HS-27A (cell line): ENCODE data around the gene SPDYA.
"Not testable (repeated sequence)": the region's sequence is repeated elsewhere in the genome, so short reads cannot be mapped to it uniquely, and the experiment has no call there.

Source experiments
- DNase-seq: peaks from one replicate; pipeline ENCODE4 v3.0.0-alpha.2; 2012; ENCODE audit warnings: low read depth, missing footprints

SPDYA gene

DNA sequence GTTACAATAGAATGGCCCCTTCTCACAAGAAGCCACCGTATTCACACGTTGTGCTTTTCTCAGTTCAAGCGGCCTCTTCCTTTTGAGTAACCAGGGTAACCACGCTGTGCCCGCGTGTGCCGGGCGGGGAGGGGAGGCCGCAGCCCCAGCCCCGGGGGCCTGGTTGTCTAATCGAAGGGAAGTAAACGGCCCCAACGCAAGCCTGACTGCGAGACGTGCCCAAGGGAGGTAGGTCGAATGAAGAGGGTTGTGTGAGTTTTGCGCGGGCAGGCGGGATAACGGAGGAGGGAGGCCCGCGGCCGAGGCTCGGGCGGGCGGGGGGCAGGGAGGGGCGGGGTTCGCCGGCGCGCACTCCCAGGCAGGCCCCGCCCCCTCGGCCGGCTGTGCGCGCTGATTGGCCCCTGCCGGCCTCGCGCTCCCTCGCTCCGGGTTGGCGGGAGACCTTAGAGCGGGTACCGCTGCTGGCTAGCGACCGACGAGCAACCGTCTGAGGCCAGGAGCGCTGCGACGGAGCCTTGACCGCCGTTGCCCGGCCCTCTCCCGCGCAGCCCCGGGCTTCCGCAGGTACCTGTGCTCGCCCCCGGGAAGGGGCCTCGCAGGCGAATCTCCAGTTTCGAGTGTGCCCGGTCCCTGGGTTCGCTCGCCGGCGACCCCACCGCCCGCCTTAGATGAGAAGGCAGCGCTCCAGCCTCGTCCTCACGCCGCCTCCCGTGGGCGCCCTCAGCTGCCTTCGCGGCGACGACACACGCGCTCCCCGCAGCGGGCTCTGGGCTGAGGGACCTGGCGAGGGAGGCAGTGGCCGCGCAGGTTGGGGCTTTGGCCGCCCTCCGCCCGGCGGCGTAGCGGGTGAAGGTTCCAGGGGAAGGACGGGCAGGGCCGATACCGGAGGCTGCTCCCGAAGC lies at the start of gene SPDYA:
SPDYA (plus strand) TSS at position 451 of the 902 bp plus-strand sequence. CDS start 5,181 bp downstream, outside the sequence.
- DNase-seq, result no peak

DNA sequence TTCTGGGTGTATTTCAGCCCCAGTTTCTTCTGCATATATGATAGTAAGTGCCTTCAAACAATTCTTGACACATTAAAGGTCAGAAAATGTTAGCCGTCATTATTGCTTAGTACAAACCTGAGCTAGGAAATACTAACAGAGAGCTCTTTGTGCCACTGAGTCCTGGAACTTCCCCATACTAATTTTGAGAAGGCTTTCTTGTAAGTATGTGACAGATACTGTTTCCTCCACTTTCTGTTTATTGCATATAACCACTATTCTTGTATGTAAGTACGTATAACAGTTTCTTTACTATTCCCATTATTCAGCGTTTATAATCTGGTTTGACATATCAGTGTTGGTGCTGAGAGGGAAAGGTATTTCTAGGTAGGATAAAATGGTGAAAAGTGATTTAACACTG lies 49.2 kb upstream of the SPDYA start:
- no peak for DNase-seq

DNA sequence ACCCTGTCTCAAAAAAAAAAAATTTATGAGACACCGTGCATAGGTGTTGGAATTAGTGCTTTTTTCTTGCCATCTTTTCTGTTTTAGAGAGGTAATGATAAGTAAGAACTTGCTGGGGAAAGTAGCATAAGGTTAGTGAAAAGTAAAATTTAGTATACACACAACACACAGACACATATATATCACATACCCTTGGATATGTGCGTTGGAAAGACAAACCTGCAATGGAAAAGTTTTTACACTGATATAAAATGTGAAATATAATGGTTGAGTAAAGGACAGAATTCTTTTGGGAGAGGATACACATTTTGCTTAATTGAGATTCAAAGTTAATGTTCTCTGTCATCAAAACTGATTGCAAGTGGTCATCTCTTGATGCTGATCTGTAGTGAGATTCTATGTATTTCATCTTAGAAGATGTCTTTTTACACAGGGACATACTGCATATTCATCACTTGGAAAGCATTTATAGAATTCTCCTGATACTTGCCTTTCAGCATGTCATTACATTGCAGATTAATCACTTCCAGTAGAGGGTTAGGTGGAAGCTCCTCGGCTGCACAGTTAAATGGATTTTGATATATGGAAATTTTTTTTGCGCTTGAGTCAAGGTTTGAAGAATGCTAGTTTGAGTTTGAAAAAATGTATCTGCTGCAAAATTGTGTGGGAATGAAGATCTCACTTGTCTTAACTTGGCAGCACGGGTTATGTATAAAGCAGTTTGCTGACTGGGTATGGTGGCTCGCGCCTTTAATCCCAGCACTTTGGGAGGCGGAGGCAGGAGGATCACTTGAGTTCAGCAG lies 45.5 kb upstream of the SPDYA start:
- no peak for DNase-seq

DNA sequence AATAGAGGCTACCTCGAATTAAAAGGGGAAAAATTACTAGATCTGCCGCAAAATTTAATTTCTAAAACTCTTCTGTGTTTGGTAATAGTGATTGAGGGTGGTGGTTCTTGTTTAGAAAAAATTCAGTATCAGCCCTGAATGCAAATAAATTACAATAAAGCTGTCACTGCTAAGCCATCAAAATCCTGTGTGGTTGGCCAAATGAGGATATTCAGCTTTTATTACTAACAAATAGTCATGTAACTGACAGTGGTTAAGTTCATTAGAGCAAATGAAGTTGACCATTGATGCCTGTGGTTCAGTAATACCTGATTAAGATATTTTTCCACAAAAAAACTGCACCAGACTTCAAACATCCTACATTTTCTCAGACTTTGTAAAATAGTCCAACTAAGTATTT lies 44.6 kb upstream of the SPDYA start:
- DNase-seq, result no peak

DNA sequence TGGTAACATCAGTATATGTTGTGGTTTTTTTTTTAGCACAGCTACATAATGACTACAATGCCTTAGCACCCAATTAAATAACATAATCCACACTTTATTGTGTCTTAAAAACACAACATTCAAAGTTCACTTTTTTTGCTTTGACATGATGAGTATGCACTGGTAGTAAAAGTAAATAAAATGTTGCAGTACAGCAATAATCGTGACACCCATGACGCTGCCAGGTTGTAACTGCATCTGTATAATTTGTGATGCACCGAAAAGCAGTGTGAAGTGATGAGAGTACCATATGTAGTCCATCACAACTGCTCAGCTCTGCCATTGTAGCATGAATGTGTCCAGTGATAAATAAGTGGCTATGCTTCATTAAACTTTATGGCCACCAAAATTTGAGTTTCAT lies 43.3 kb upstream of the SPDYA start:
- DNase-seq, result no peak

DNA sequence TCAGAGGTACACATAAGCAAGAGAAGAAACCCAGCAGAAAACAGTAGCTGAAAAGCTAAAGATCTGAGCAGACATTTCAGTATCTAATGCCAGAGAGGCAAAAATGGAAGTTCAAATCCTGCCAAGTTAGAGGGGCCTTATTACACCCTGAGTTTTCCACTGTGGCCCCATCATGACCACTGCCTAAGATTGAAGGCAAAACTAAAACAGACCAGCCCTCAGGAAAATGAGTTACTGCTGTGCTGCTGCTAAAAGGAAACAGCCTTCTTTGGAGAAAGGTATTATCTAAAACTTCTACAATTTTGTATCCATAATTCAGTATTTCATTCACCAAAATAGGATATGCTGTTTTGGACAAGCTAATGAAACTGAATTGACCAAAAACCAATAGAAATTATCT lies 42.2 kb upstream of the SPDYA start:
- no peak for DNase-seq

DNA sequence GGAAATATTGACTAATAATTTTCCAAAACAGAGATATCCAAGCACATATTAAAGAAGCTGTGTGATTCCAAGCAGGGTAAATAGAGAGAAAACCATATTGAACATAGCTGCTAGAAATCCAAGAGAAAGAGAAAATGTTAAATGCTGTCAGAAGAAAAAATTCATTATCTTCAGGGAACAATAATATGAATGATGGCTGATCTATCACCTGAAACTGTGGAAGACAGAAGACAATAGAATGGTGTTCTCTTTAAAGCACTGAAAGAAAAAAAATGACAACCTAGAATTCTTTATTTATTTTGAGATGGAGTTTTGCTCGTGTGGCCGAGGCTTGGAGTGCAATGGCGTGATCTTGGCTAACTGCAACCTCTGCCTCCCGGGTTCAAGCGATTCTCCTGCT lies 41.7 kb upstream of the SPDYA start:
- no peak for DNase-seq

DNA sequence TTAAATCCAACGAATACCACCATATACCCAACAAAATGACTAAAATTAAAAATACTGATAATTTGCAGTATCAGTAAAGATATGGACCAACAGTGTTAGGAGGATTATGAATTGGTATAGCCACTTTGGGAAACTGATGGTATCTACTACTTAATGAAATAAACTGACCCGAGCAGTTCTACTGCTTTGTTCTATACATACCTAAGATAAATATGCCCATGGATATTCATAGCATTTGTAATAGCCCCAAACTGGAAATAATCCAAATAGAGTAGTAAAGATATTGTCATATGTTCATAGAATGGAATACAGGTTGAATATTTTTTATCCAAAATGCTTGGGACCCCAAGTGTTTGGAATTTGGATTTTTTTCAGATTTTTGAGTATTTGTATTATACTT lies 38.3 kb upstream of the SPDYA start:
- DNase-seq, result no peak

DNA sequence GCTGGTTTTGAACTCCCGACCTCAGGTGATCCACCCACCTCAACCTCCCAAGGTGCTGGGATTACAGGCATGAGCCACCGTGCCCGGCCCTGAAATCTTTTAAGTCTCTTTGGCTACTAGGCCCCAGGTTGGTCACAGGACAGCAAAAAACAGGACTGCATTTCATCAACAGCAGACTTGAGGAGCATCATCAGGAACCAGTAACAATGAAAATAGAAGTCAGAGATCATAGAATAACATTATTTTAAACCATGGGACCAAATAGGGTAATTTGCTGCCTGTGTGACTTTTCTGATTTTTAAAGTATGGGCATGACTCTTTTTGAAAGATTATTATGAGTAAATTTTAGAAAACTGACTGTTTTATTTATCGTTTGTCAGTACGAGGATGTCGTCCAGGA lies 34.2 kb upstream of the SPDYA start:
- DNase-seq, result no peak

DNA sequence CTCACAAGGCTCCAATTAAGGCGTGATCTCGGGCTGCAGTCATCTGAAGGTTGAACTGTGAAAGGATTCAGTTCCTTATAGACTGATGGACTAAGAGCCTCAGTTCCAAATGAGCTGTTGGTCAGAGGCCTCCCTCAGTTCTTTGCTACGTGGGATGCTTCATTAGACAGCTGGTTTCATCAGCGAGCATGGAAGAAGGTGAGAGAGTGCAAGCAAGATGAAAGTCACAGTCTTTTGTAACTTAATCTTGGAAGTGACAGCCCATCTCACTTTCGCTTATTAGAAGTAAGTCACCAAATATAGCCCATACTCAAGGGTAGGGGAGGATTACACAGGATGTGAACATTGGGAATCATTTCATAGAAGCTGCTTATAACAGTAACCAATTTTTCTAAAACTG lies 32.2 kb upstream of the SPDYA start:
- DNase-seq, result no peak

DNA sequence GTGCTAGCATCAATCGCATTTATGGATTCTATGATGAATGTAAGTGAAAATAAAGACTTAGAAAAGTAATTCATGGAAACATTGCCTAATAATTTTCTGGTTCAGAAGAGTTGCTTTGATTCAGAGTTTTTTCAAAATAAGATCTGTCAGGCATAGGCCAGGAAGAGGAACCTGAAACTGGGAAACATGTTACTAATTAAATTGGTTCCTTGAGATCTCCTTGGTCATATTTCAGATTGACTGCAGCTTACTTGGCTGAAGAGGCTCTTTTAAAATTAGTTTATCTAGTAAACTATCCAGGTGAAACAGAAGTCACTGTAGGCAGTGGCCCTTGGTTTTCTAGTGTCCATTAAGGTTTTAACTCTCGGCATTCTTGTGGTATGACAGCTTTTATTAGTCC lies 31.6 kb upstream of the SPDYA start:
- no peak for DNase-seq

DNA sequence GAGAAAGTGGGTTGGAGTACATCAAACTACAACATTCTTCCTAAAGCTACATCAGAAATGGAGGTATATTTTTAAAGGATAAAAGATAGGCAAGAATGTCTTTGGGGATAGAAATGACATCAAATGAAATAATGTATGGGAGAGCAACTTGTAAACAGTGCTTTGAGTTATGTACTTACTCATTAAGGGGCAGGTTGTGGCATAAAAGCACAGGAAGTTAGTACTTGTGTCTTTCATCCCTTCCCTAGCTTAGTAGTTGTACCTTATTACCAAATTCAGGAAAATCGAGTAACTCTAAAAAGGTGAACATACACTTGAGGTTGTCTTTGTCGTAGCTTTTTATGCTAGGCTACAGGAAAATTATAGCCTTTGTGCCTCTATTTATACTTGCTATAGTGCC lies 30.1 kb upstream of the SPDYA start:
- no peak for DNase-seq

DNA sequence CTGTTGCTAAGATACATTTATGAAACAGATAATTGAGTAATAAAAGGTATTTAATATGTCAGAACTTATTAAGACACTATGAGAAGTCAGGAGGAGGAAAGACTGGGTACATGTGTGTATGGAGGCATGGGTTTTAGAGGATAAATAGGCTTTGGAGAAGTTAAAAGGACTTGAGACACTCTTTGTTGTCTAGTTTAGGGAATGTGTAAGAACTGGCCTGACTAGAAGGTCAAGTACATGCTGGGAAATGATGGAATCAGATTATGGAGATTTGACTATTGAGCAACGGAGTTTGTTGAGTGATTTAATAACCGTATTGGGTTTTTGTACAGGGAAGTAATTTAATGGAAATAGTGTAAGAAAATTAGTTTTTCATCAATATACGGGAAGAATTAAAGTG lies 28.2 kb upstream of the SPDYA start:
- no peak for DNase-seq

DNA sequence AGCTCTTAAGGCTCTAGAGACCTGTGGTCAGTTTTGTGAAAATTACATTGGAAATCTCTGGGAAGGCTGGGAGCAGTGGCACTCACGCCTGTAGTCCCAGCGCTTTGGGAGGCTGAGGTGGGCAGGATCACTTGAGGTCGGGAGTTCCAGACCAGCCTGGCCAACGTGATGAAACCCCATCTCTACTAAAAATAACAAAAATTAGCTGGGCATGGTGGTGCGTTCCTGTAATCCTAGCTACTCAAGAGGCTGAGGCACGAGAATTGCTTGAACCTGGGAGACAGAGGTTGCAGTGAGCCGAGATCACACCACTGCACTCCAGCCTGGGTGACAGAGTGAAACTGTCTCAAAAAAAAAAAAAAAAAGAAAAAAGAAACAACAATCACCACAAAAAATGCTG lies 26.1 kb upstream of the SPDYA start:
- not testable (repeated sequence) for DNase-seq

DNA sequence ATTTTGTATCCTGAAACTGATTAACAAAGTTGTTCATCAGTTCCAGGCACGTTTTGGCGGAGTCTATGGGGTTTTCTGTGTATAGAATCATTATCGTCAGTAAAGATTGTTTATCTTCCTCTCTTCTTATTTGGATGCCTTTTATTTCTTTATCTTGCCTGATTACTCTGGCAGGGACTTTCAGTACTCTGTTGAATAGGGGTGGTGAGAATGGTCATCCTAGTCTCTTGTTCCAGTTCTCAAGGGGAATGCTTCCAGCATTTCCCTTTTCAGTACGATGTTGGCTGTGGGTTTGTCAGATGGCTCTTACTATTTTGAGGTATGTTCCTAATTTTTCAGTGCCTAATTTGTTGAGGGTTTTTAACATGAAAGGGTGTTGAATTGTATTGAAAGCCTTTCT lies 14.0 kb upstream of the SPDYA start:
- DNase-seq, result no peak

DNA sequence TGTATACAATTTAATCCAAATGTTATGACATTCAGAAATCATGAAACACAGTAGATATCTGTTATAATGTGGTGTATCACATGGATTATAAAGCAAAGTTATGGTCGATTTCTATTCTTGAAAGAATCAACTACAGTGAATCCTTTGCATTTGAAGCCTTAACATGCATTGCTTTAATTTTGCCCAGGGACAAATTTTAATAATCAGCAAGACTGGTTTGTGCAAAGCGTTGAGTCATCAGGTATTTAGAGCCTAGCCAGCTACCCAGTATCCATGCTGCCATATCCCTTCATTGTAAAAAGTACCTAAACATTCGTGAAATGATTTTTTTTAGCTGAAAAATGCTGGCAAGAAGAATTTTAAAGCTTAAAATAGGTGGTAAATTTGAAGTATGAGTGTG lies 8.9 kb upstream of the SPDYA start:
- no peak for DNase-seq

DNA sequence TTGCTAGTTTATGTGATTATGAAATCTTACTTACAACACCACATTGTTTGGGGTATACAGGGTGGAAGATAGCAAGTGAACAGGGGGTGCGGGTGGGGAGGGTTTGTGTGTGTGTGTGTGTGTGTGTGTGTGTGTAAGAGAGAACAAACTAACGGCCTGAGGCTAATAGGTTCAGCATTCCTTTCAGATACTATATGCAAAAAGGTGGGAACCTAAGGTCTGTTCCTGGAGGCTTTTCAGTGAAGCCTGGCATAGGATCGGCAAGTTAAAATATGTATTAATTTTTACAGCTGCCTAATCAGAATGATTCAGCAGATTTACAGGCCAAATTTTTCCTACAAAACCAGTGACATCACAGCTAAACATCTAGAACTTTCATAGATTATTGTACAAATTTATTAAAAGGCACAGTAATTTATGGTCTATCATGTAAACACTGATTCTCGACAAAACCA lies 7.6 kb upstream of the SPDYA start:
- DNase-seq, result no peak

DNA sequence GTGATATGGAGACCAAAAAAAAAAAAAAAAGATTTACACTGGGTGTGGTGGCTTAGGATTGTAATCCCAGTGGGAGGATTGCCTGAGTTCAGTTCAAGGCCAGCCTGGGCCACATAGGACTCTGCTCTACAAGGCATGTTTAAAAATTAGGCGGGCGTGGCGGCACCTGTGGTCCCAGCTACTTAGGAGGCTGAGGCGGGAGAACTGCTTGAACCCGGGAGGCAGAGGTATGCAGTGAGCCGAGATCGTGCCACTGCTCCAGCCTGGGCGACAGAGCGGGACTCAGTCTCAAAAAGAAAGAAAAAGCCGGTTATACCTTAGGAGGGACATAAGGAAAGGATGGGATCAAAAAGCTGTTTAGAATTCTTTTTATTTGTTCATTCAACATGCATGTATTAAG lies 707 bp upstream of the SPDYA start:
- no peak for DNase-seq

DNA sequence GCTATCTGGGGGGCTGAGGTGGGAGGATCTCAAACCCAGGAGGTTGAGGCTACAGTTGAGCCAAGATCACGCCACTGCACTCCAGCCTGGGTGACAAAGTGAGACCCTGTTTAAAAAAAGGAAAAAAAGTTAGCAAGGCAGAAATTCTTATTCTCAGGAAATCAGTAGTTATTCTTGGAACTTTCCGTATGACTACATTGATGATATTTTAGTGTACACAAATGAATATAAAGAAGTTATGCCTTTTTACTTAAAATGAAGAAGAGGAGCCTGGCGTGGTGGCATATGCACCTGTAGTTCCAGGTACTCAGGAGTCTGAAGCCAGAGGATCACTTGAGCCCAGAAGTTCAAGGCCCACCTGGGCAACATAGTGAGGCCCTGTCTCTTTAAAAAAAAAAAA lies 7.4 kb downstream of the SPDYA start:
- DNase-seq, result no peak

DNA sequence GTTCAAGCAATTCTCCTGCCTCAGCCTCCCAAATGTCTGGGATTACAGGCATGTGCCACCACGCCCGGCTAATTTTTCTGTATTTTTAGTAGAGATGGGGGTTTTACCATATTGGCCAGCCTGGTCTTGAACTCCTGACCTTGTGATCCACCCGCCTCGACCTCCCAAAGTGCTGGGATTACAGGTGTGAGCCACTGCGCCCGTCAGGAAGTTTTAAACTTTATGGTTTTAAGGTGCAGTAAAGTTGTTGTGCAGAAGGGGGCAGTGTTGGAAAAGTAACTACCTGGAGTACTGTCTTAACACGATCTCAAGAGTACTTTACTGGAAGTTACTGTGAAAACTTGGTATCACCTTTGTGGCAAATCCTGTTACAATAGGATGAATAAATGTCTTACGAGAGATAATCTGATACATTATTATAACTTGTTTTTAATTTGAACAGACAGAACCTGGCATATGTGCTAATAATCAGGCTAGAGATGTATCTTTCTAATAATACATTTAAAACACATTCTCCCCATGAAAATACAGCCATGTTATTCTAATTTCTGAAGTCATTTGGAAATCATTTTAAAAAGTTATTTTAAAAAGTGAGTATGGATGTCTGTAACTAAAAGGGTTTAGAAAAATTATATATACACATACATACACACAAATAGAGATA lies 10.8 kb downstream of the SPDYA start:
- peak; percentile 17 for DNase-seq

DNA sequence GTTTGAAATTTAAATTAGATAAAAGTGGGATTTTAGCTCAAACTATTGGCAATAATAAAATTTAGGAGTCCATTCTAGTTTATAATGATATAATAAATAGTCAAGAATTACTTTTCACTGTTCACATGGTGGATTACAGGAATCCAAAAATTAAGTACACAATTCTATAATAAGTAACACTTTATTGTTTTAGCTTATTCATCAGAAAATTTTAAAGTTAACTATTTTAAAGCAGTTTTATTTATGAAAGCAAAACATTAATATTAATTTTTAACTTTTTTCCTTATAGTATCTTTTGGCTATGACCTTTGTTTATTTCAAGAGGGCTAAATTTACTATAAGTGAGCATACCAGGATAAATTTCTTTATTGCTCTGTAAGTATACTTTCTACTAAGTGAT lies 11.4 kb downstream of the SPDYA start:
- no peak for DNase-seq

DNA sequence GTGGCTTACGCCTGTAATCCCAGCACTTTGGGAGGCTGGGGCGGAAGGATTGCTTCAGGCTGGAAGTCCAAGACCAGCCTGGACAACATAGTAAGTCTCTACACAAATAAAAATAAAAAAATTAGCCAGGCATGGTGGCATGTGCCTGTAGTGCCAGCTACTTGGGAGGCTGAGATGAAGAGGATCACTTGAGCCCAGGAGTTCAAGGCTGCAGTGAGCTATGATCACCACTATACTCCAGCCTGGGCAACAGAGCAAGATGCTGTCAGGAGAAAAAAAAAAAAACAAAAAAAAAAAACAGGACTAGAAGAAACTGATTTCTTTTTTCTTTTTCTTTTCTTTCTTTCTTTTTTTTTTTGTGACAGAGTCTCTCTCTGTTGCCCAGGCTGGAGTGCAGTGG lies 13.6 kb downstream of the SPDYA start:
- no peak for DNase-seq

DNA sequence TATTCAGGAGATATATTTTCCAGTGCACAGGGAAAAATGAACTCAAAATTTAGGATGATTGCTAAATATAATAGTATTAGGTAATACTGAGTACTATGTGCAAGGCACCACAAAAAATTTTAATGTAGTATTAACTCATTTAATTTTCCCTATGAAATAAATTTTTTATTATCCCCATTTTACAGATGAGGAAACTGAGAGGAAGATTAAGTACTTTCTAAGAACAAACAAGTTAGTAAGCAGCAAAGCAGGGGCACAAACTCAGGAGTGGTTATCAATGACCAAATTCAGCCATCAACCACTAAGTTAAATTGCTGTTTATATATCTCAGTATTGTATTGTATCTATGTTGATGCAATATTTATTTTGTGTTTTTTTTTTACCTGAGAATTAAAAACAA lies 14.2 kb downstream of the SPDYA start:
- no peak for DNase-seq
